HepG2 (cell line): ENCODE measurements around the gene MTA1. TPM values are rescaled to one million over a fixed set of nuclear protein-coding genes. Genes with fewer than 3 reads are reported as not detected.
A peak's percentile ranks its signal among the peaks of the same experiment; 100 is the strongest.

ENCODE experiments used
- AGO1 ChIP-seq: fragments of 200-400 bp; formaldehyde crosslinking; IDR thresholded peaks from 2 replicates; pipeline ENCODE4 v1.6.1; 2017; ENCODE audit warnings: mild to moderate bottlenecking, low read depth, low read length, moderate library complexity; ENCODE audit not compliant: poor library complexity, severe bottlenecking
- ATF7-NPFF ChIP-seq: sonication (generic); formaldehyde crosslinking; IDR thresholded peaks from 2 replicates; pipeline ENCODE4 v1.8.1; 2023; ENCODE audit warnings: mild to moderate bottlenecking, low read depth, missing genetic modification reagents, moderate library complexity
- BCL3 ChIP-seq: sonication (generic); formaldehyde crosslinking; IDR thresholded peaks from 2 replicates; pipeline ENCODE4 v1.5.1; 2020; ENCODE audit warnings: mild to moderate bottlenecking, missing genetic modification reagents, moderate library complexity
- CCAR2 ChIP-seq: fragments of 200-400 bp; formaldehyde crosslinking; optimal IDR thresholded peaks from 2 replicates; pipeline ENCODE3; 2018; ENCODE audit warnings: low read depth, mild to moderate bottlenecking, low read length, moderate library complexity
- FOXK2 ChIP-seq: fragments of 450-650 bp; IDR thresholded peaks from 2 replicates; pipeline ENCODE4 v1.6.1; 2016
- GZF1 ChIP-seq: sonication (generic); formaldehyde crosslinking; IDR thresholded peaks from 2 replicates; pipeline ENCODE4 v1.5.1; 2020; ENCODE audit warnings: mild to moderate bottlenecking, missing genetic modification reagents
- LCORL ChIP-seq, 2 experiments: fragments of 450-650 bp in 1 of 2; sonication (generic) in 1 of 2; formaldehyde crosslinking in 1 of 2; IDR thresholded peaks; 2 replicates each; pipeline versions ENCODE4 v1.5.0 to v1.6.1; 2017 to 2020; ENCODE audit warnings: antibody characterized with exemption in 1 of 2, missing genetic modification reagents in 1 of 2
- MYNN ChIP-seq: sonication (generic); formaldehyde crosslinking; IDR thresholded peaks from 2 replicates; pipeline ENCODE4 v1.4.0; 2020; ENCODE audit warnings: mild to moderate bottlenecking, low read depth, missing genetic modification reagents
- NR2F2 ChIP-seq: IDR thresholded peaks from 2 replicates; pipeline ENCODE4 v1.6.1; 2012; ENCODE audit warnings: low read depth, inconsistent platforms, borderline replicate concordance
- RAD21 ChIP-seq: fragments of 450-650 bp; formaldehyde crosslinking; IDR thresholded peaks from 2 replicates; pipeline ENCODE4 v1.5.0; 2020; ENCODE audit warnings: mild to moderate bottlenecking
- RFX3 ChIP-seq: IDR thresholded peaks from 2 replicates; pipeline ENCODE4 v1.6.1; 2016; ENCODE audit warnings: missing biosample characterization, missing genetic modification reagents
- RFX5 ChIP-seq: IDR thresholded peaks from 2 replicates; pipeline ENCODE4 v1.6.1; 2011; ENCODE audit warnings: low read depth, low read length, improper control_type of control experiment
- SP2 ChIP-seq: sonication (generic); formaldehyde crosslinking; IDR thresholded peaks from 2 replicates; pipeline ENCODE4 v1.5.1; 2020; ENCODE audit warnings: mild to moderate bottlenecking, missing genetic modification reagents
- TFDP1 ChIP-seq: IDR thresholded peaks from 2 replicates; pipeline ENCODE4 v1.6.1; 2016; ENCODE audit warnings: missing compliant biosample characterization, missing genetic modification reagents, borderline replicate concordance
- XRCC5 ChIP-seq: fragments of 200-400 bp; formaldehyde crosslinking; optimal IDR thresholded peaks from 2 replicates; pipeline ENCODE3; 2017; ENCODE audit warnings: mild to moderate bottlenecking, low read length
- YY1 ChIP-seq: IDR thresholded peaks from 2 replicates; pipeline ENCODE4 v1.6.1; 2011; ENCODE audit warnings: low read length, low read depth, moderate library complexity, mild to moderate bottlenecking; ENCODE audit not compliant: insufficient read depth, insufficient replicate concordance
- ZBTB3 ChIP-seq: sonication (generic); formaldehyde crosslinking; IDR thresholded peaks from 2 replicates; pipeline ENCODE4 v1.4.0; 2020; ENCODE audit warnings: low read depth, mild to moderate bottlenecking, moderate library complexity, missing genetic modification reagents, borderline replicate concordance
- ZNF160 ChIP-seq: sonication (generic); formaldehyde crosslinking; IDR thresholded peaks from 2 replicates; pipeline ENCODE4 v1.8.0; 2022; ENCODE audit warnings: mild to moderate bottlenecking, inconsistent platforms, missing genetic modification reagents
- ZNF264 ChIP-seq: sonication (generic); formaldehyde crosslinking; IDR thresholded peaks from 2 replicates; pipeline ENCODE4 v1.4.0; 2020; ENCODE audit warnings: missing genetic modification reagents
- ZNF496 ChIP-seq: sonication (generic); formaldehyde crosslinking; IDR thresholded peaks from 2 replicates; pipeline ENCODE4 v1.8.1; 2023; ENCODE audit warnings: mild to moderate bottlenecking, moderate library complexity, missing genetic modification reagents; ENCODE audit not compliant: insufficient replicate concordance
- ZNF546 ChIP-seq: sonication (generic); formaldehyde crosslinking; conservative IDR thresholded peaks from 2 replicates; pipeline ENCODE4 v1.8.1; 2023; ENCODE audit warnings: mild to moderate bottlenecking, missing genetic modification reagents
- ZNF557 ChIP-seq: sonication (generic); formaldehyde crosslinking; IDR thresholded peaks from 2 replicates; pipeline ENCODE4 v1.4.0; 2020; ENCODE audit warnings: missing genetic modification reagents
- ZNF614 ChIP-seq: IDR thresholded peaks from 2 replicates; pipeline ENCODE4 v1.6.1; 2018; ENCODE audit warnings: missing biosample characterization, missing genetic modification reagents, inconsistent platforms, borderline replicate concordance
- ZNF670 ChIP-seq: sonication (generic); formaldehyde crosslinking; IDR thresholded peaks from 2 replicates; pipeline ENCODE4 v1.8.0; 2022; ENCODE audit warnings: mild to moderate bottlenecking, missing genetic modification reagents, borderline replicate concordance
- ZNF776 ChIP-seq: sonication (generic); formaldehyde crosslinking; IDR thresholded peaks from 2 replicates; pipeline ENCODE4 v1.4.0; 2020; ENCODE audit warnings: mild to moderate bottlenecking, missing genetic modification reagents
- ZNF777 ChIP-seq: sonication (generic); formaldehyde crosslinking; IDR thresholded peaks from 2 replicates; pipeline ENCODE4 v1.4.0; 2020; ENCODE audit warnings: missing genetic modification reagents
- ZNF790 ChIP-seq: sonication (generic); formaldehyde crosslinking; IDR thresholded peaks from 2 replicates; pipeline ENCODE4 v1.8.0; 2022; ENCODE audit warnings: missing genetic modification reagents, mild to moderate bottlenecking, borderline replicate concordance
- ZNF792 ChIP-seq: IDR thresholded peaks from 2 replicates; pipeline ENCODE4 v1.6.1; 2016
- ZSCAN20 ChIP-seq: sonication (generic); formaldehyde crosslinking; IDR thresholded peaks from 2 replicates; pipeline ENCODE4 v1.4.0; 2020; ENCODE audit warnings: missing genetic modification reagents, mild to moderate bottlenecking, borderline replicate concordance
- polyA plus RNA-seq, 8 experiments: library from polyadenylated mRNA; depleted of rRNA in 3 of 8; stranded (reverse) in 7 of 8; unstranded in 1 of 8; fragments of >200 nt; fragmentation: Illumina TruSeq in 4 of 8; extraction: Trizol in 4 of 8; gene quantifications; 2 replicates each; pipeline versions ENCODE4 v1.2.1 to v1.2.3, GENCODE V29; 2011 to 2016; ENCODE audit warnings: low read depth in 4 of 8, missing spikeins in 1 of 8, mixed read lengths in 1 of 8; ENCODE audit not compliant: insufficient read depth in 1 of 8
- total RNA-seq, 5 experiments: library from RNA; depleted of rRNA; stranded (reverse); fragments of >200 nt; fragmentation: Illumina TruSeq; extraction: Trizol; gene quantifications; 2 replicates each; pipeline ENCODE4 v1.2.3, GENCODE V29; 2016; ENCODE audit warnings: low read depth in 1 of 5

Gene MTA1
- total and polyA plus RNA-seq, 2 of the 13 experiments (the other 11 are each of a cell fraction or from before 2014, with no cell fraction given) = 35.2 to 85.8 TPM

- TF ChIP-seq YY1 (peak; percentile 50), RFX5 (no peak), ZBTB3 (0 out of 2 replicates have a peak, but pooled peaks have one; percentile 15), CCAR2 (no peak), ZNF670 (CRISPR knock-in tag) (no peak), GZF1 (CRISPR knock-in tag) (no peak), ZNF776 (CRISPR knock-in tag) (peak; percentile 26; the same call in 1 of the 2 replicates), ZNF557 (no peak), SP2 (CRISPR knock-in tag) (no peak), ZNF614 (no peak), LCORL (IDR thresholded peaks at IDR 0.05) (no peak), LCORL (CRISPR knock-in tag; IDR thresholded peaks at IDR 0.05) (no peak), RFX3 (no peak), ZNF264 (CRISPR knock-in tag) (peak; percentile 55; the same call in 1 of the 2 replicates), ZNF777 (CRISPR knock-in tag) (peak; percentile 39; the same call in 1 of the 2 replicates), BCL3 (CRISPR knock-in tag) (no peak), NR2F2 (no peak), ZNF546 (CRISPR knock-in tag) (no peak), MYNN (no peak), RAD21 (CRISPR knock-in tag) (peak; percentile 49), FOXK2 (no peak), ATF7-NPFF (no peak), ZNF792 (CRISPR knock-in tag) (no peak), ZNF496 (CRISPR knock-in tag) (no peak), AGO1 (peak; percentile 85), ZNF790 (CRISPR knock-in tag) (no peak; the same call in 1 of the 2 replicates), ZSCAN20 (CRISPR knock-in tag) (peak; percentile 80; the same call in 1 of the 2 replicates), TFDP1 (CRISPR knock-in tag) (peak; percentile 53; the same call in 1 of the 2 replicates), XRCC5 (peak; percentile 37), ZNF160 (CRISPR knock-in tag) (0 out of 2 replicates have a peak, but pooled peaks have one; percentile 31)
Measured at GRCh38 chr14:105414456-105415371, 4.9 kb upstream of the MTA1 start (continued).
